Prostate gland (tissue), 2 donors: ENCODE results near the gene HIF1A.

Experiments used
- CTCF ChIP-seq, 4 experiments: fragments of 200-600 bp in 2 of 4; fragments of 450-650 bp in 2 of 4; sonication (generic) in 2 of 4; IDR thresholded peaks; 1 replicate in 3 of 4; 2 replicates in 1 of 4; pipeline ENCODE4 v1.5.1; 2016 to 2019; ENCODE audit warnings: antibody characterized with exemption in 4 of 4, mild to moderate bottlenecking in 2 of 4, moderate library complexity in 2 of 4
- POLR2A ChIP-seq: fragments of 450-650 bp; IDR thresholded peaks from one replicate; pipeline ENCODE4 v1.6.1; 2016; ENCODE audit warnings: antibody characterized with exemption, mild to moderate bottlenecking

- TF ChIP-seq POLR2A = no peak
- no peak for TF ChIP-seq CTCF (IDR thresholded peaks at IDR 0.05)
Observed at GRCh38 chr14:61690039-61690438, 5.3 kb upstream of the HIF1A start.
